OCI-LY1 (cell line): ENCODE results near the gene CDH1.

Source experiments
- H2AFZ ChIP-seq: fragments of 200-600 bp; sonication (generic), shearing (Covaris generic); 2 replicates; pipeline ENCODE4 v1.6.0; 2014; ENCODE audit warnings: antibody characterized with exemption, mild to moderate bottlenecking, low read length
- H3F3A ChIP-seq: fragments of 200-600 bp; sonication (generic), shearing (Covaris generic); 2 replicates; pipeline ENCODE4 v1.6.0; 2014; ENCODE audit warnings: mild to moderate bottlenecking, antibody characterized with exemption, low read length, moderate library complexity; ENCODE audit not compliant: insufficient read depth
- H3K27ac ChIP-seq: fragments of 200-600 bp; sonication (generic); 2 replicates; pipeline ENCODE4 v1.5.1; 2014; ENCODE audit warnings: low read length, mixed run types, mild to moderate bottlenecking, low read depth; ENCODE audit not compliant: poor library complexity, severe bottlenecking
- H3K27me3 ChIP-seq: fragments of 200-600 bp; sonication (generic); 2 replicates; pipeline ENCODE4 v1.6.0; 2014; ENCODE audit warnings: antibody characterized with exemption, mild to moderate bottlenecking, low read length, moderate library complexity; ENCODE audit not compliant: insufficient read depth
- H3K36me3 ChIP-seq: fragments of 200-600 bp; sonication (generic); 2 replicates; pipeline ENCODE4 v1.6.1; 2014; ENCODE audit warnings: mild to moderate bottlenecking, antibody characterized with exemption, low read length, moderate library complexity, mixed read lengths; ENCODE audit not compliant: insufficient read depth
- H3K4me1 ChIP-seq: fragments of 200-600 bp; sonication (generic); 2 replicates; pipeline ENCODE4 v1.5.1; 2014; ENCODE audit warnings: mild to moderate bottlenecking, low read length, moderate library complexity; ENCODE audit not compliant: insufficient read depth, severe bottlenecking
- H3K4me2 ChIP-seq: fragments of 200-600 bp; sonication (generic), shearing (Covaris generic); 2 replicates; pipeline ENCODE4 v1.6.1; 2014; ENCODE audit warnings: low read length
- H3K4me3 ChIP-seq: fragments of 200-600 bp; sonication (generic); 2 replicates; pipeline ENCODE4 v1.5.1; 2014; ENCODE audit warnings: low read length, low read depth, mild to moderate bottlenecking, mixed read lengths; ENCODE audit not compliant: poor library complexity, severe bottlenecking
- H3K79me2 ChIP-seq: fragments of 200-600 bp; shearing (Covaris generic); 2 replicates; pipeline ENCODE4 v1.6.1; 2016; ENCODE audit warnings: mixed run types, low read length, mixed read lengths; ENCODE audit not compliant: insufficient read depth
- H3K9ac ChIP-seq: fragments of 200-600 bp; sonication (generic), shearing (Covaris generic); 2 replicates; pipeline ENCODE4 v1.6.1; 2014; ENCODE audit warnings: mild to moderate bottlenecking, low read length, mixed read lengths
- H3K9me2 ChIP-seq: fragments of 200-600 bp; sonication (generic), shearing (Covaris generic); 2 replicates; pipeline ENCODE4 v1.6.1; 2014; ENCODE audit warnings: low read depth, mild to moderate bottlenecking, low read length, mixed read lengths
- H3K9me3 ChIP-seq: fragments of 200-600 bp; shearing (Covaris generic); 2 replicates; pipeline ENCODE4 v1.6.1; 2014; ENCODE audit warnings: low read length, mixed read lengths
- H4K20me1 ChIP-seq: fragments of 200-600 bp; sonication (generic), shearing (Covaris generic); 2 replicates; pipeline ENCODE4 v1.6.0; 2016; ENCODE audit warnings: mild to moderate bottlenecking, low read length; ENCODE audit not compliant: insufficient read depth
- EZH2 ChIP-seq: fragments of 200-600 bp; sonication (generic), shearing (Covaris generic); IDR thresholded peaks from 2 replicates; pipeline ENCODE4 v1.8.0; 2017; ENCODE audit warnings: borderline replicate concordance, mixed run types, mild to moderate bottlenecking, antibody characterized with exemption, low read length, moderate library complexity, mixed read lengths
- TF ChIP-seq, protein P1 (sequence below): fragments of 200-600 bp; sonication (generic), shearing (Covaris generic); IDR thresholded peaks from 2 replicates; pipeline ENCODE4 v1.5.1; 2017; ENCODE audit warnings: mild to moderate bottlenecking, antibody characterized with exemption, low read length, moderate library complexity, mixed read lengths

Gene CDH1

DNA sequence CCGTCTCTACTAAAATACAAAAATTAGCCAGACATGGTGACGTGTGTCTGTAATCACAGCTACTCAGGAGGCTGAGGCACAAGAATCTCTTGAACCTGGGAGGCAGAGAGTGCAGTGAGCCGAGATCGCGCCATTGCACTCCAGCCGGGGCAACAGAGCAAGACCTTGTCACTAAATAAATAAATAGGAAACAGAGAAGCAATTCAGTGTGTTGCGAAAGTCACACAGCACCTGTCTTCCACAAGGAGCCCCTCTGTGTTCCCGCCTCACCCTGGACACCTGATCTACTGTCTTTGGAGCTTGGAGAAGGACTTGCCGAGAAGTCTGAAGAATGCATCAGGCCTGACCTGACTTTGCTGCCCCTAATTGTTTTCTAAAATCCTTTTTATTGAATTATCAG, 3.5 kb upstream of the CDH1 start:
- H3K4me2 ChIP-seq = no peak overlapping the region
- H3K9me2 ChIP-seq = no peaks in the 10 kb centered on the region
- H3K36me3 ChIP-seq = no peaks in the 10 kb centered on the region
- no peaks in the 10 kb centered on the region for H3F3A ChIP-seq
- H3K27me3 ChIP-seq = no peaks in the 10 kb centered on the region; the same call in 1 of the 2 replicates
- TF ChIP-seq, protein P1, sequence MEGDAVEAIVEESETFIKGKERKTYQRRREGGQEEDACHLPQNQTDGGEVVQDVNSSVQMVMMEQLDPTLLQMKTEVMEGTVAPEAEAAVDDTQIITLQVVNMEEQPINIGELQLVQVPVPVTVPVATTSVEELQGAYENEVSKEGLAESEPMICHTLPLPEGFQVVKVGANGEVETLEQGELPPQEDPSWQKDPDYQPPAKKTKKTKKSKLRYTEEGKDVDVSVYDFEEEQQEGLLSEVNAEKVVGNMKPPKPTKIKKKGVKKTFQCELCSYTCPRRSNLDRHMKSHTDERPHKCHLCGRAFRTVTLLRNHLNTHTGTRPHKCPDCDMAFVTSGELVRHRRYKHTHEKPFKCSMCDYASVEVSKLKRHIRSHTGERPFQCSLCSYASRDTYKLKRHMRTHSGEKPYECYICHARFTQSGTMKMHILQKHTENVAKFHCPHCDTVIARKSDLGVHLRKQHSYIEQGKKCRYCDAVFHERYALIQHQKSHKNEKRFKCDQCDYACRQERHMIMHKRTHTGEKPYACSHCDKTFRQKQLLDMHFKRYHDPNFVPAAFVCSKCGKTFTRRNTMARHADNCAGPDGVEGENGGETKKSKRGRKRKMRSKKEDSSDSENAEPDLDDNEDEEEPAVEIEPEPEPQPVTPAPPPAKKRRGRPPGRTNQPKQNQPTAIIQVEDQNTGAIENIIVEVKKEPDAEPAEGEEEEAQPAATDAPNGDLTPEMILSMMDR = no peak
- no peak for TF ChIP-seq EZH2
- no peaks in the 10 kb centered on the region for H3K9me3 ChIP-seq
- no peak overlapping the region for H2AFZ ChIP-seq
- no peak overlapping the region for H3K4me3 ChIP-seq
- H3K4me1 ChIP-seq = no peaks in the 10 kb centered on the region
- H4K20me1 ChIP-seq = no peaks in the 10 kb centered on the region
- no peak overlapping the region for H3K27ac ChIP-seq
- no peaks in the 10 kb centered on the region for H3K79me2 ChIP-seq
- H3K9ac ChIP-seq = no peak overlapping the region

DNA sequence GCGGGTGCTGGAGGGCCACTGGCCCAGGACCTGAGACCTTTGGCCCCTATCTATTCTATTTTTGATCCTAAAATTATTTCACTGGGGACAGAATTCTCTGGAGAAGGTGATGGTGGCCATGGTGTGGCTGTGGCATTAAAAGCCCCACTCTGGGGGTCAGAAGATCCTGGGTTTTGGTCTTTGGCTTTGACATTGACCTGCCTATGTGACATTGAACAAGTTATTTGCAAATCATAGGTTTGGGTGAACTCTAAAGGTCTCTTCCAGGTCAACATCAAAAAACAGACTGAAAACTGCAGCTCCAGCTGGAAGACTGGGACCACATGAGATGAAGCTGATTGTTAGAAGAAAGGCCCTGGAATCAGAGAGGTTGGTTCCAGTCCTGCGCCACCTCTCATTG, 2.3 kb upstream of the CDH1 start:
- no peaks in the 10 kb centered on the region for H3K9me2 ChIP-seq
- no peak overlapping the region for H2AFZ ChIP-seq
- H4K20me1 ChIP-seq = no peaks in the 10 kb centered on the region
- no peaks in the 10 kb centered on the region for H3F3A ChIP-seq
- H3K27ac ChIP-seq = no peak overlapping the region
- H3K4me3 ChIP-seq = no peak overlapping the region
- no peaks in the 10 kb centered on the region for H3K36me3 ChIP-seq
- TF ChIP-seq, protein P1 = no peak
- TF ChIP-seq EZH2 = no peak
- no peaks in the 10 kb centered on the region for H3K4me1 ChIP-seq
- H3K4me2 ChIP-seq = no peak overlapping the region
- H3K27me3 ChIP-seq = no peaks in the 10 kb centered on the region; the same call in 1 of the 2 replicates
- no peaks in the 10 kb centered on the region for H3K9me3 ChIP-seq
- H3K79me2 ChIP-seq = no peaks in the 10 kb centered on the region
- H3K9ac ChIP-seq = no peak overlapping the region

DNA sequence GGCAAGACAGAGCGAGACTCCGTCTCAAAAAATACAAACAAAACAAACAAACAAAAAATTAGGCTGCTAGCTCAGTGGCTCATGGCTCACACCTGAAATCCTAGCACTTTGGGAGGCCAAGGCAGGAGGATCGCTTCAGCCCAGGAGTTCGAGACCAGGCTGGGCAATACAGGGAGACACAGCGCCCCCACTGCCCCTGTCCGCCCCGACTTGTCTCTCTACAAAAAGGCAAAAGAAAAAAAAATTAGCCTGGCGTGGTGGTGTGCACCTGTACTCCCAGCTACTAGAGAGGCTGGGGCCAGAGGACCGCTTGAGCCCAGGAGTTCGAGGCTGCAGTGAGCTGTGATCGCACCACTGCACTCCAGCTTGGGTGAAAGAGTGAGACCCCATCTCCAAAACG, 531 bp upstream of the CDH1 start:
- TF ChIP-seq EZH2 = no peak
- TF ChIP-seq, protein P1 = no peak

More for the DNA sequence above, 531 bp upstream of the CDH1 start:
- Histone ChIP-seq H3K9me2 (no peaks in the 10 kb centered on the region), H3K9me3 (no peaks in the 10 kb centered on the region), H2AFZ (no peak overlapping the region), H3K4me3 (no peak overlapping the region), H3K36me3 (no peaks in the 10 kb centered on the region), H3K27me3 (no peaks in the 10 kb centered on the region; the same call in 1 of the 2 replicates), H3K4me1 (no peaks in the 10 kb centered on the region), H3K9ac (no peak overlapping the region), H3K79me2 (no peaks in the 10 kb centered on the region), H3K27ac (no peak overlapping the region), H4K20me1 (no peaks in the 10 kb centered on the region), H3F3A (no peaks in the 10 kb centered on the region), H3K4me2 (no peak overlapping the region)
